ENCODE data around the gene CHAC1.

Gene CHAC1

GRCh38 chr15:40928821-40929659 lies 24.2 kb upstream of the CHAC1 start, which contains the start of gene DLL4:
TSS of gene DLL4 (plus strand) at chr15:40929340. CDS start at chr15:40929669, 329 bp downstream.
- H3K4me3 ChIP-seq (ENCODE audit: low read depth, low read length) = peak within 1 kb of the TSS; percentile 36
- TF ChIP-seq CTCF (IDR thresholded peaks at IDR 0.05; ENCODE audit: borderline replicate concordance, insufficient read depth, low read depth, low read length) = no peak

GRCh38 chr15:40929660-40930429 lies 23.4 kb upstream of the CHAC1 start:
- TF ChIP-seq CTCF (IDR thresholded peaks at IDR 0.05; ENCODE audit: borderline replicate concordance, insufficient read depth, low read depth, low read length) = no peak

GRCh38 chr15:40930430-40931299 lies 22.6 kb upstream of the CHAC1 start:
- TF ChIP-seq CTCF (IDR thresholded peaks at IDR 0.05; ENCODE audit: borderline replicate concordance, insufficient read depth, low read depth, low read length) = peak; percentile 90
- H3K4me3 ChIP-seq (ENCODE audit: low read depth, low read length) = no peak overlapping the region

More at GRCh38 chr15:40929660-40930429, 23.4 kb upstream of the CHAC1 start:
- H3K4me3 ChIP-seq (ENCODE audit: low read depth, low read length) = no peak overlapping the region

GRCh38 chr15:40931300-40932142 lies 21.8 kb upstream of the CHAC1 start:
- H3K4me3 ChIP-seq (ENCODE audit: low read depth, low read length) = no peak overlapping the region
- no peak for TF ChIP-seq CTCF (IDR thresholded peaks at IDR 0.05; ENCODE audit: borderline replicate concordance, insufficient read depth, low read depth, low read length)

GRCh38 chr15:40932156-40932555 lies 21.1 kb upstream of the CHAC1 start:
- no peak for TF ChIP-seq CTCF (IDR thresholded peaks at IDR 0.05; ENCODE audit: borderline replicate concordance, insufficient read depth, low read depth, low read length)
- no peak overlapping the region for H3K4me3 ChIP-seq (ENCODE audit: low read depth, low read length)

Measured in GM12875 (cell line).